WTC11 (cell line): ENCODE data around the gene CDK6. TPM values are rescaled to one million over a fixed set of nuclear protein-coding genes. Genes with fewer than 3 reads are reported as not detected.

Source experiments
- ATAC-seq: fragments of 200-7000 bp; cut with Tn5 transposase; 2 replicates; pipeline ENCODE4 v1.10.0; 2021; ENCODE audit warnings: mild to moderate bottlenecking, moderate library complexity
- CTCF ChIA-PET: fragments of 300-600 bp; sonication (Branson Sonifier 250); formaldehyde crosslinking; loops from one replicate; lab custom pipeline; 2021; ENCODE audit warnings: antibody characterized with exemption; lab: Charles Lee
- POLR2A ChIA-PET: fragments of 350-600 bp; sonication (Branson Sonifier 250); formaldehyde crosslinking; loops from one replicate; lab custom pipeline; 2021; ENCODE audit warnings: antibody characterized with exemption; lab: Charles Lee
- DNase-seq: peaks from one replicate; pipeline ENCODE4 v3.0.0; 2021; ENCODE audit warnings: low spot score
- H3K27ac Mint-ChIP-seq: 2 replicates; pipeline ENCODE4 v1.8.0; 2021; ENCODE audit warnings: mixed read lengths
- H3K27me3 Mint-ChIP-seq: 2 replicates; pipeline ENCODE4 v1.8.0; 2021; ENCODE audit warnings: low read depth, mild to moderate bottlenecking, moderate library complexity, mixed read lengths
- H3K36me3 Mint-ChIP-seq: 2 replicates; pipeline ENCODE4 v1.8.0; 2021; ENCODE audit warnings: mixed read lengths
- H3K4me1 Mint-ChIP-seq: 2 replicates; pipeline ENCODE4 v1.8.0; 2022; ENCODE audit warnings: mixed read lengths
- H3K4me3 Mint-ChIP-seq: 2 replicates; pipeline ENCODE4 v1.8.0; 2021; ENCODE audit warnings: mild to moderate bottlenecking, moderate library complexity, mixed read lengths
- H3K9me3 Mint-ChIP-seq: 2 replicates; pipeline ENCODE4 v1.8.0; 2021; ENCODE audit warnings: mixed read lengths
- AFF4 ChIP-seq: sonication (generic); formaldehyde crosslinking; IDR thresholded peaks from 2 replicates; pipeline ENCODE4 v1.8.1; 2023; ENCODE audit warnings: mild to moderate bottlenecking, missing genetic modification reagents, borderline replicate concordance
- CDX4 ChIP-seq: fragments of 250-450 bp; sonication (Bioruptor Pico); IDR thresholded peaks from 2 replicates; pipeline ENCODE4 v1.9.0; 2021; ENCODE audit warnings: moderate library complexity, mild to moderate bottlenecking, inconsistent platforms, borderline replicate concordance
- CREM ChIP-seq: sonication (generic); formaldehyde crosslinking; IDR thresholded peaks from 2 replicates; pipeline ENCODE4 v1.8.1; 2022; ENCODE audit warnings: mild to moderate bottlenecking, missing genetic modification reagents, moderate library complexity
- ESRRA ChIP-seq: sonication (generic); formaldehyde crosslinking; IDR thresholded peaks from 2 replicates; pipeline ENCODE4 v1.8.1; 2022; ENCODE audit warnings: mild to moderate bottlenecking, missing genetic modification reagents, borderline replicate concordance
- ETV6 ChIP-seq: sonication (generic); formaldehyde crosslinking; IDR thresholded peaks from 2 replicates; pipeline ENCODE4 v1.8.1; 2022; ENCODE audit warnings: mild to moderate bottlenecking, missing genetic modification reagents
- FOXK1 ChIP-seq: sonication (generic); formaldehyde crosslinking; IDR thresholded peaks from 2 replicates; pipeline ENCODE4 v1.8.0; 2022; ENCODE audit warnings: mild to moderate bottlenecking, moderate library complexity, missing genetic modification reagents
- GABPB1 ChIP-seq: sonication (generic); formaldehyde crosslinking; IDR thresholded peaks from 2 replicates; pipeline ENCODE4 v1.8.1; 2023; ENCODE audit warnings: mild to moderate bottlenecking, missing genetic modification reagents
- HMGXB4 ChIP-seq: sonication (generic); formaldehyde crosslinking; IDR thresholded peaks from 2 replicates; pipeline ENCODE4 v1.8.1; 2023; ENCODE audit warnings: mild to moderate bottlenecking, moderate library complexity, missing genetic modification reagents
- MAX ChIP-seq: sonication (generic); formaldehyde crosslinking; IDR thresholded peaks from 2 replicates; pipeline ENCODE4 v1.8.0; 2022; ENCODE audit warnings: mild to moderate bottlenecking, missing genetic modification reagents
- NFE2L1 ChIP-seq: sonication (generic); formaldehyde crosslinking; IDR thresholded peaks from 2 replicates; pipeline ENCODE4 v1.8.1; 2023; ENCODE audit warnings: missing genetic modification reagents
- NR2C2 ChIP-seq: sonication (generic); formaldehyde crosslinking; IDR thresholded peaks from 2 replicates; pipeline ENCODE4 v1.8.0; 2022; ENCODE audit warnings: mild to moderate bottlenecking, missing genetic modification reagents
- RELA ChIP-seq: sonication (generic); formaldehyde crosslinking; IDR thresholded peaks from 2 replicates; pipeline ENCODE4 v1.8.1; 2022; ENCODE audit warnings: missing genetic modification reagents, mild to moderate bottlenecking, borderline replicate concordance
- USF1 ChIP-seq: sonication (generic); formaldehyde crosslinking; IDR thresholded peaks from 2 replicates; pipeline ENCODE4 v1.8.0; 2022; ENCODE audit warnings: mild to moderate bottlenecking, missing genetic modification reagents
- USF2 ChIP-seq: sonication (generic); formaldehyde crosslinking; IDR thresholded peaks from 2 replicates; pipeline ENCODE4 v1.8.1; 2023; ENCODE audit warnings: mild to moderate bottlenecking, missing genetic modification reagents, moderate library complexity
- ZBTB43 ChIP-seq: sonication (generic); formaldehyde crosslinking; IDR thresholded peaks from 2 replicates; pipeline ENCODE4 v1.8.1; 2023; ENCODE audit warnings: mild to moderate bottlenecking, missing genetic modification reagents
- ZNF263 ChIP-seq: sonication (generic); formaldehyde crosslinking; IDR thresholded peaks from 2 replicates; pipeline ENCODE4 v1.8.1; 2022; ENCODE audit warnings: low read depth, mild to moderate bottlenecking, moderate library complexity, missing genetic modification reagents
- ZNF317 ChIP-seq: sonication (generic); formaldehyde crosslinking; IDR thresholded peaks from 2 replicates; pipeline ENCODE4 v1.8.1; 2023; ENCODE audit warnings: low read depth, mild to moderate bottlenecking, moderate library complexity, missing genetic modification reagents, borderline replicate concordance
- ZNF423 ChIP-seq: fragments of 250-450 bp; sonication (Bioruptor Pico); IDR thresholded peaks from 2 replicates; pipeline ENCODE4 v2.1.2; 2022; ENCODE audit warnings: mild to moderate bottlenecking, moderate library complexity
- ZNF512 ChIP-seq: sonication (generic); formaldehyde crosslinking; IDR thresholded peaks from 2 replicates; pipeline ENCODE4 v1.8.1; 2022; ENCODE audit warnings: missing genetic modification reagents, borderline replicate concordance
- ZNF671 ChIP-seq: fragments of 250-450 bp; sonication (Bioruptor Pico); IDR thresholded peaks from 2 replicates; pipeline ENCODE4 v1.8.0; 2021; ENCODE audit warnings: mild to moderate bottlenecking
- ZSCAN18 ChIP-seq: fragments of 250-450 bp; sonication (Bioruptor Pico); IDR thresholded peaks from 2 replicates; pipeline ENCODE4 v2.1.2; 2022; ENCODE audit warnings: mild to moderate bottlenecking, moderate library complexity
- total RNA-seq: library from RNA; stranded (reverse); gene quantifications from 3 replicates; pipeline ENCODE4 v1.2.3, GENCODE V29; 2021

CDK6 gene
- total RNA-seq, 1 experiment from 2014 or later, result 47.2 TPM

GRCh38 chr7:92777993-92778392, 58.4 kb downstream of the CDK6 start:
- POLR2A ChIA-PET, result no interaction called here
- ATAC-seq, result no peak
- TF ChIP-seq USF1 (CRISPR knock-in tag), result no peak
- no peak for TF ChIP-seq ZNF317
- no peak for TF ChIP-seq USF2
- no peak for TF ChIP-seq NR2C2 (CRISPR knock-in tag)
- no peak for TF ChIP-seq ETV6 (CRISPR knock-in tag)
- no peak for TF ChIP-seq CREM
- no peak for TF ChIP-seq ZNF263 (CRISPR knock-in tag)
- no peak for TF ChIP-seq AFF4 (CRISPR knock-in tag)
- TF ChIP-seq ZNF423 (CRISPR knock-in tag), result no peak
- TF ChIP-seq ZNF512 (CRISPR knock-in tag), result no peak
- no peak for TF ChIP-seq NFE2L1 (CRISPR knock-in tag)
- no peak for TF ChIP-seq CDX4 (CRISPR knock-in tag)
- Mint-ChIP-seq H3K9me3 (peaks cover 17% of the 10 kb centered on the region), H3K4me1 (peaks cover 25% of the 10 kb centered on the region), H3K36me3 (peaks cover 19% of the 10 kb centered on the region), H3K27ac (no peak overlapping the region), H3K4me3 (no peak overlapping the region), H3K27me3 (no peaks in the 10 kb centered on the region)
- no peak for DNase-seq
- CTCF ChIA-PET, result no interaction called here

GRCh38 chr7:92773808-92774207, 62.6 kb downstream of the CDK6 start:
- POLR2A ChIA-PET, result no interaction called here
- peaks cover 19% of the 10 kb centered on the region for H3K36me3 Mint-ChIP-seq
- no peak for ATAC-seq
- no peak overlapping the region for H3K27ac Mint-ChIP-seq
- CTCF ChIA-PET, result no interaction called here
- no peak overlapping the region for H3K4me3 Mint-ChIP-seq
- no peak for DNase-seq
- H3K27me3 Mint-ChIP-seq, result no peaks in the 10 kb centered on the region
- peaks cover 33% of the 10 kb centered on the region for H3K4me1 Mint-ChIP-seq
- H3K9me3 Mint-ChIP-seq, result peaks cover 17% of the 10 kb centered on the region
- TF ChIP-seq ZBTB43 (CRISPR knock-in tag), result no peak
- TF ChIP-seq ZNF671 (CRISPR knock-in tag), result no peak
- TF ChIP-seq FOXK1, result no peak
- no peak for TF ChIP-seq ESRRA (CRISPR knock-in tag)
- no peak for TF ChIP-seq ZSCAN18 (CRISPR knock-in tag)
- no peak for TF ChIP-seq GABPB1 (CRISPR knock-in tag)
- no peak for TF ChIP-seq RELA (CRISPR knock-in tag)
- TF ChIP-seq MAX (CRISPR knock-in tag), result no peak
- no peak for TF ChIP-seq HMGXB4
